ENCODE data around the gene ABHD11.

Gene ABHD11

GRCh38 chr7:73699370-73700068 is 39.1 kb downstream of the ABHD11 start:
- no peaks in the 10 kb centered on the region for H3K9me2 ChIP-seq (replicated peaks; ENCODE audit: control insufficient read depth, low read length)
- no peak overlapping the region for H3K4me3 ChIP-seq (ENCODE audit: low read length)
- TF ChIP-seq CTCF (IDR thresholded peaks at IDR 0.05; ENCODE audit: low read depth, low read length, poor library complexity, severe bottlenecking), result no peak
- no peak for TF ChIP-seq EZH2phosphoT487 (IDR thresholded peaks at IDR 0.05; ENCODE audit: borderline replicate concordance, low read length)
- H3K4me1 ChIP-seq (ENCODE audit: control insufficient read depth, low read length), result peaks cover 5% of the 10 kb centered on the region
- H3K4me2 ChIP-seq (ENCODE audit: low read length), result no peak overlapping the region
- no peaks in the 10 kb centered on the region for H3K79me2 ChIP-seq (ENCODE audit: control insufficient read depth, low read length)
- H3K27me3 ChIP-seq (ENCODE audit: control insufficient read depth, low read length), result no peaks in the 10 kb centered on the region
- no peaks in the 10 kb centered on the region for H3K9me3 ChIP-seq (ENCODE audit: control insufficient read depth, insufficient read depth, low read length)
- no peak overlapping the region for H3K27ac ChIP-seq (ENCODE audit: low read depth, low read length)
- H3K36me3 ChIP-seq (ENCODE audit: control insufficient read depth, low read length), result peaks cover 48% of the 10 kb centered on the region
- no peaks in the 10 kb centered on the region for H3F3A ChIP-seq (ENCODE audit: control insufficient read depth, insufficient read depth)
- H4K20me1 ChIP-seq (ENCODE audit: control insufficient read depth, insufficient read depth, low read depth, low read length), result no peaks in the 10 kb centered on the region

- peaks cover 59% of the 10 kb centered on the region for H3K36me3 ChIP-seq (ENCODE audit: control insufficient read depth, low read length)
These were observed 40.2 kb downstream of the ABHD11 start for GRCh38 chr7:73698410-73698809.

GRCh38 chr7:73696372-73696771 is 42.2 kb downstream of the ABHD11 start:
- H4K20me1 ChIP-seq (ENCODE audit: control insufficient read depth, insufficient read depth, low read depth, low read length), result no peaks in the 10 kb centered on the region
- H3K27me3 ChIP-seq (ENCODE audit: control insufficient read depth, low read length), result no peaks in the 10 kb centered on the region
- H3K4me2 ChIP-seq (ENCODE audit: low read length), result no peak overlapping the region
- no peak overlapping the region for H3K27ac ChIP-seq (ENCODE audit: low read depth, low read length)
- no peaks in the 10 kb centered on the region for H3K4me1 ChIP-seq (ENCODE audit: control insufficient read depth, low read length)
- no peaks in the 10 kb centered on the region for H3F3A ChIP-seq (ENCODE audit: control insufficient read depth, insufficient read depth)
- peaks cover 79% of the 10 kb centered on the region for H3K36me3 ChIP-seq (ENCODE audit: control insufficient read depth, low read length)
- H3K4me3 ChIP-seq (ENCODE audit: low read length), result no peak overlapping the region
- H3K9me3 ChIP-seq (ENCODE audit: control insufficient read depth, insufficient read depth, low read length), result no peaks in the 10 kb centered on the region
- TF ChIP-seq CTCF (IDR thresholded peaks at IDR 0.05; ENCODE audit: low read depth, low read length, poor library complexity, severe bottlenecking) (no peak), EZH2phosphoT487 (IDR thresholded peaks at IDR 0.05; ENCODE audit: borderline replicate concordance, low read length) (no peak)
- no peaks in the 10 kb centered on the region for H3K79me2 ChIP-seq (ENCODE audit: control insufficient read depth, low read length)
- no peaks in the 10 kb centered on the region for H3K9me2 ChIP-seq (replicated peaks; ENCODE audit: control insufficient read depth, low read length)

More at GRCh38 chr7:73698410-73698809, 40.2 kb downstream of the ABHD11 start:
- H3K9me2 ChIP-seq (replicated peaks; ENCODE audit: control insufficient read depth, low read length), result no peaks in the 10 kb centered on the region
- no peak overlapping the region for H3K4me2 ChIP-seq (ENCODE audit: low read length)
- H3K9me3 ChIP-seq (ENCODE audit: control insufficient read depth, insufficient read depth, low read length), result no peaks in the 10 kb centered on the region
- H3K79me2 ChIP-seq (ENCODE audit: control insufficient read depth, low read length), result no peaks in the 10 kb centered on the region
- no peaks in the 10 kb centered on the region for H3K4me1 ChIP-seq (ENCODE audit: control insufficient read depth, low read length)
- H3K27me3 ChIP-seq (ENCODE audit: control insufficient read depth, low read length), result no peaks in the 10 kb centered on the region
- H4K20me1 ChIP-seq (ENCODE audit: control insufficient read depth, insufficient read depth, low read depth, low read length), result no peaks in the 10 kb centered on the region
- no peak overlapping the region for H3K4me3 ChIP-seq (ENCODE audit: low read length)
- H3K27ac ChIP-seq (ENCODE audit: low read depth, low read length), result no peak overlapping the region
- TF ChIP-seq CTCF (IDR thresholded peaks at IDR 0.05; ENCODE audit: low read depth, low read length, poor library complexity, severe bottlenecking) (no peak), EZH2phosphoT487 (IDR thresholded peaks at IDR 0.05; ENCODE audit: borderline replicate concordance, low read length) (no peak)
- H3F3A ChIP-seq (ENCODE audit: control insufficient read depth, insufficient read depth), result no peaks in the 10 kb centered on the region

Data from DOHH2 (cell line).